Mammary epithelial cell (primary cell): ENCODE data around the gene VIPR1.

Source experiments
- CTCF ChIP-seq, 2 donors: IDR thresholded peaks in 1 of 2; conservative IDR thresholded peaks in 1 of 2; 2 replicates each; pipeline ENCODE4 v1.5.1; 2011 to 2012; ENCODE audit warnings: inconsistent platforms in 2 of 2, low read length in 2 of 2, mild to moderate bottlenecking in 2 of 2, control low read depth in 1 of 2, low read depth in 1 of 2; ENCODE audit not compliant: insufficient read depth in 1 of 2; ENCODE audit errors: extremely low read depth in 1 of 2
- EZH2 ChIP-seq: IDR thresholded peaks from 2 replicates; pipeline ENCODE4 v1.6.1; 2012; ENCODE audit warnings: low read length, inconsistent platforms, borderline replicate concordance

DNA sequence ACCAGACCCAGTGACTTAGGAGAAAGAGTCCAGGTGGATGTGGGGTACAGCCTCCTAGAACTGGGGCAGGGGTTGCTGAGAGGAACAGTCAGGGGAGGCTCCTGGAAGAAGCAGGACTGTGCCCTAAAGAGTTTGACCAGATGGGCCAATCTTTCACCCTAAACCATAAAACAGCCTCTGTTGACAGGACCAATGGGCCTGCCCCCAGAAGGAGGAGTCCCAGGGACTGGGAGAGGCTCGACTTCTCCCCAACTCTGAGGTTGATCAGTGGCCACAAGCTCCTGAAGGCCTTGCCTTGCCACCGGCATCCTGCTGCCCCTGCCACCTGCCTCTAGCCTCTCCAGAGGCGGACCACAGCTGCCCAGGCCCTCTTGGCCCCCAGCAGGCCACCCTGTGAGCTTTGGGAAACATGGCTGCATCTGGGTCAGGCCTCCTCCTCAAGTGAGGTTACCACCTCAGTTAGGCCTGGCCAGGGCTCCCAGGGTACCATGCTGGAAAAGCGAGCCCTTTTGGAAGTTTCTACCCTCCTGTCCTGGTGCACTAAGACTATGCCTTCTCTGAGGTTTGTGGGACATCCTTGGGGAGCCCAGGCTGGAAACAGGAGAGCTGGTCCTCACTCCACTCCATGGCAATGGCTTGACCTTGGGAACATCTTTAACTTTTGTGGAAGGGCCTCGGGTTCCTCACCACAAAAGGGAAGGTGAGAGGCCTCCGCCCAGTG lies 2.8 kb downstream of the VIPR1 start:
- TF ChIP-seq CTCF (conservative IDR thresholded peaks at IDR 0.05 in 1 of 2, IDR thresholded peaks at IDR 0.05 in 1 of 2; ENCODE audit: extremely low read depth in 1 of 2, insufficient read depth in 1 of 2, low read depth in 1 of 2, low read length in 2 of 2) (no peak), EZH2 (no peak)
